Hindlimb muscle (tissue), 1 donor: Measurements from ENCODE around the gene PAOX. TPM values are rescaled to one million over a fixed set of nuclear protein-coding genes. Genes with fewer than 3 reads are reported as not detected.

Experiments
- DNase-seq: peaks from one replicate; pipeline ENCODE4 v3.0.0-alpha.2; 2013
- polyA plus RNA-seq: library from polyadenylated mRNA; unstranded; fragments of 120-200 nt; gene quantifications from one replicate; pipeline ENCODE4 v1.2.1, GENCODE V29; 2013; ENCODE audit not compliant: insufficient read length

The PAOX gene
- polyA plus RNA-seq = 4.7 TPM

GRCh38 chr10:133379152-133379800 lies at the start of gene PAOX:
PAOX (plus strand) TSS chr10:133379262; CDS start chr10:133379317, 55 bp downstream.
- peak; percentile 60 for DNase-seq

- DNase-seq = peak; percentile 88
Measured at GRCh38 chr10:133329491-133330202, 49.4 kb upstream of the PAOX start.

GRCh38 chr10:133332936-133333699 lies 45.9 kb upstream of the PAOX start:
- DNase-seq = no peak

GRCh38 chr10:133334503-133335245 lies 44.4 kb upstream of the PAOX start:
- no peak for DNase-seq

- DNase-seq = peak; percentile 79
Measured at GRCh38 chr10:133335246-133336117, 43.6 kb upstream of the PAOX start.

- DNase-seq = no peak
Measured at GRCh38 chr10:133336118-133336576, 42.9 kb upstream of the PAOX start.

GRCh38 chr10:133336577-133337369 lies 42.3 kb upstream of the PAOX start, which contains the start of gene CALY:
CALY (minus strand) TSS chr10:133336896; CDS start chr10:133328989, 7,907 bp downstream.
- no peak for DNase-seq

GRCh38 chr10:133337370-133337725 lies 41.7 kb upstream of the PAOX start:
- DNase-seq = no peak

GRCh38 chr10:133338080-133339071 lies 40.7 kb upstream of the PAOX start:
- DNase-seq = no peak

GRCh38 chr10:133339708-133340380 lies 39.2 kb upstream of the PAOX start:
- no peak for DNase-seq

- DNase-seq = no peak
Measured at GRCh38 chr10:133341983-133342382, 37.1 kb upstream of the PAOX start.

- DNase-seq = no peak
Measured at GRCh38 chr10:133342942-133343341, 36.1 kb upstream of the PAOX start.

- DNase-seq = no peak
Measured at GRCh38 chr10:133343558-133343957, 35.5 kb upstream of the PAOX start.

GRCh38 chr10:133344236-133344635 lies 34.8 kb upstream of the PAOX start:
- no peak for DNase-seq

- DNase-seq = no peak
Measured at GRCh38 chr10:133346413-133346812, 32.6 kb upstream of the PAOX start.

GRCh38 chr10:133347710-133348517 lies 31.1 kb upstream of the PAOX start:
- no peak for DNase-seq

- DNase-seq = no peak
Measured at GRCh38 chr10:133349160-133349568, 29.9 kb upstream of the PAOX start.

GRCh38 chr10:133349577-133350011 lies 29.5 kb upstream of the PAOX start:
- no peak for DNase-seq
